H9 (cell line): ENCODE results near the gene KAT8. TPM values are rescaled to one million over a fixed set of nuclear protein-coding genes. Genes with fewer than 3 reads are reported as not detected.

Source experiments
- DNase-seq: peaks from one replicate; pipeline ENCODE4 v3.0.0-alpha.2; 2017
- H2AFZ ChIP-seq: one replicate; pipeline ENCODE4 v1.6.1; 2013; ENCODE audit warnings: mild to moderate bottlenecking, low read length, control low read depth, moderate library complexity
- H2AK5ac ChIP-seq: 2 replicates; pipeline ENCODE4 v1.6.1; 2013; ENCODE audit warnings: low read length, control low read depth, mixed read lengths; ENCODE audit not compliant: insufficient read length
- H2BK120ac ChIP-seq: one replicate; pipeline ENCODE4 v1.6.1; 2013; ENCODE audit warnings: low read depth, mild to moderate bottlenecking, low read length, control low read depth, inconsistent platforms; ENCODE audit not compliant: poor library complexity, severe bottlenecking
- H2BK12ac ChIP-seq: 2 replicates; pipeline ENCODE4 v1.6.1; 2013; ENCODE audit warnings: low read length, control low read depth, mixed read lengths, low read depth; ENCODE audit not compliant: insufficient read length
- H2BK15ac ChIP-seq: 2 replicates; pipeline ENCODE4 v1.6.1; 2013; ENCODE audit warnings: low read depth, low read length, control low read depth
- H2BK20ac ChIP-seq: one replicate; pipeline ENCODE4 v1.6.1; 2013; ENCODE audit warnings: low read depth, mild to moderate bottlenecking, low read length, control low read depth, inconsistent platforms; ENCODE audit not compliant: poor library complexity, severe bottlenecking
- H2BK5ac ChIP-seq: 2 replicates; pipeline ENCODE4 v1.6.1; 2013; ENCODE audit warnings: low read length, control low read depth, mixed read lengths; ENCODE audit not compliant: insufficient read length
- H3K14ac ChIP-seq: 2 replicates; pipeline ENCODE4 v1.6.1; 2013; ENCODE audit warnings: low read length, control low read depth; ENCODE audit not compliant: insufficient read depth
- H3K18ac ChIP-seq: 2 replicates; pipeline ENCODE4 v1.6.1; 2013; ENCODE audit warnings: low read depth, mild to moderate bottlenecking, mixed read lengths, low read length, control low read depth; ENCODE audit not compliant: insufficient read length
- H3K23ac ChIP-seq: 2 replicates; pipeline ENCODE4 v1.6.1; 2013; ENCODE audit warnings: low read length, control low read depth, mixed read lengths, low read depth; ENCODE audit not compliant: insufficient read length
- H3K23me2 ChIP-seq: 2 replicates; pipeline ENCODE4 v1.6.1; 2013; ENCODE audit warnings: low read depth, mild to moderate bottlenecking, mixed read lengths, low read length, control low read depth; ENCODE audit not compliant: insufficient read length, poor library complexity, severe bottlenecking
- H3K27ac ChIP-seq: 2 replicates; pipeline ENCODE4 v1.5.1; 2013; ENCODE audit warnings: low read length, control low read depth, mixed read lengths, low read depth; ENCODE audit not compliant: insufficient read length
- H3K27me3 ChIP-seq: 2 replicates; pipeline ENCODE4 v1.6.1; 2013; ENCODE audit warnings: low read length, control low read depth, inconsistent platforms; ENCODE audit not compliant: insufficient read depth
- H3K4ac ChIP-seq: 2 replicates; pipeline ENCODE4 v1.6.1; 2013; ENCODE audit warnings: low read depth, mild to moderate bottlenecking, control low read depth, inconsistent platforms, low read length, moderate library complexity
- H3K4me1 ChIP-seq: 2 replicates; pipeline ENCODE4 v1.6.1; 2013; ENCODE audit warnings: low read length, control low read depth, inconsistent platforms; ENCODE audit not compliant: insufficient read depth
- H3K4me2 ChIP-seq: 2 replicates; pipeline ENCODE4 v1.6.1; 2013; ENCODE audit warnings: low read length, control low read depth, mixed read lengths; ENCODE audit not compliant: insufficient read length, insufficient read depth
- H3K56ac ChIP-seq: 2 replicates; pipeline ENCODE4 v1.6.1; 2013; ENCODE audit warnings: low read depth, mild to moderate bottlenecking, mixed read lengths, low read length, control low read depth; ENCODE audit not compliant: insufficient read length
- H3K79me1 ChIP-seq: 2 replicates; pipeline ENCODE4 v1.6.1; 2013; ENCODE audit warnings: low read depth, mild to moderate bottlenecking, moderate library complexity, low read length, control low read depth, inconsistent platforms; ENCODE audit not compliant: insufficient read depth, poor library complexity, severe bottlenecking
- H3K79me2 ChIP-seq: 2 replicates; pipeline ENCODE4 v1.6.1; 2013; ENCODE audit warnings: low read length, control low read depth, inconsistent platforms; ENCODE audit not compliant: insufficient read depth
- H3K9ac ChIP-seq: 2 replicates; pipeline ENCODE4 v1.6.1; 2013; ENCODE audit warnings: low read length, control low read depth, mixed read lengths; ENCODE audit not compliant: insufficient read length; ENCODE audit errors: extremely low read depth
- H3K9me3 ChIP-seq: one replicate; pipeline ENCODE4 v1.6.1; 2013; ENCODE audit warnings: low read depth, low read length, inconsistent platforms; ENCODE audit not compliant: control insufficient read depth
- H3T11ph ChIP-seq: one replicate; pipeline ENCODE4 v1.6.1; 2013; ENCODE audit warnings: mild to moderate bottlenecking, low read length, control low read depth, inconsistent platforms
- H4K20me1 ChIP-seq: one replicate; pipeline ENCODE4 v1.6.1; 2013; ENCODE audit not compliant: control insufficient read depth, insufficient read length, insufficient read depth
- H4K5ac ChIP-seq: 2 replicates; pipeline ENCODE4 v1.6.1; 2013; ENCODE audit warnings: low read depth, mild to moderate bottlenecking, mixed read lengths, low read length, control low read depth; ENCODE audit not compliant: insufficient read length
- H4K8ac ChIP-seq: replicated peaks from 2 replicates; pipeline ENCODE4 v1.6.1; 2013; ENCODE audit warnings: low read length, control low read depth, mixed read lengths, low read depth; ENCODE audit not compliant: insufficient read length
- H4K91ac ChIP-seq: 2 replicates; pipeline ENCODE4 v1.6.1; 2013; ENCODE audit warnings: low read depth, mild to moderate bottlenecking, moderate library complexity, mixed read lengths, low read length, control low read depth; ENCODE audit not compliant: insufficient read length
- H3K27ac Mint-ChIP-seq, 3 experiments: 2 replicates in 2 of 3; 3 replicates in 1 of 3; pipeline ENCODE4 v1.8.0; 2020 to 2021; ENCODE audit warnings: mixed read lengths in 3 of 3, mild to moderate bottlenecking in 1 of 3, moderate library complexity in 1 of 3
- H3K27me3 Mint-ChIP-seq: 2 replicates; pipeline ENCODE4 v1.8.0; 2021; ENCODE audit warnings: low read depth, mild to moderate bottlenecking, moderate library complexity, mixed read lengths
- H3K36me3 Mint-ChIP-seq, 3 experiments: 2 replicates in 2 of 3; 3 replicates in 1 of 3; pipeline ENCODE4 v1.8.0; 2020 to 2021; ENCODE audit warnings: low read depth in 3 of 3, mixed read lengths in 3 of 3; ENCODE audit not compliant: insufficient read depth in 1 of 3
- H3K4me1 Mint-ChIP-seq, 2 experiments: 2 replicates each; pipeline ENCODE4 v1.8.0; 2020; ENCODE audit warnings: mixed read lengths in 2 of 2
- H3K4me3 Mint-ChIP-seq, 2 experiments: 2 replicates in 1 of 2; 3 replicates in 1 of 2; pipeline ENCODE4 v1.8.0; 2020 to 2021; ENCODE audit warnings: mild to moderate bottlenecking in 2 of 2, mixed read lengths in 2 of 2, moderate library complexity in 1 of 2
- H3K9me3 Mint-ChIP-seq, 2 experiments: 2 replicates in 1 of 2; 3 replicates in 1 of 2; pipeline ENCODE4 v1.8.0; 2020; ENCODE audit warnings: mild to moderate bottlenecking in 2 of 2, mixed read lengths in 2 of 2, moderate library complexity in 1 of 2
- CTCF ChIP-seq: fragments of 200-600 bp; sonication (generic); conservative IDR thresholded peaks from 3 replicates; pipeline ENCODE4 v1.8.0; 2021; ENCODE audit warnings: antibody characterized with exemption, mild to moderate bottlenecking
- WGBS: extraction: QIAGEN DNeasy Blood & Tissue Kit; methylation state at CpG from one replicate; pipeline ENCODE4 v1.1.7; 2013; ENCODE audit warnings: missing lambda C conversion rate, low lambda C conversion rate, mixed read lengths; ENCODE audit not compliant: insufficient read length; ENCODE audit errors: extremely low coverage; 5-methylcytosine and 5-hydroxymethylcytosine counted together
- total RNA-seq: library from RNA; stranded (reverse); gene quantifications from 2 replicates; pipeline ENCODE4 v1.2.1, GENCODE V29; 2021

KAT8 gene
- total RNA-seq, 1 experiment from 2014 or later, result 52.1 TPM

- Histone ChIP-seq H3K27ac (no peak overlapping the region), H4K91ac (no peak overlapping the region), H3K4ac (no peak overlapping the region), H3K27me3 (no peaks in the 10 kb centered on the region), H2AFZ (no peak overlapping the region), H3K9me3 (no peaks in the 10 kb centered on the region), H4K5ac (no peak overlapping the region), H2BK20ac (no peak overlapping the region), H3K4me1 (peaks cover 2% of the 10 kb centered on the region; the same call in 1 of the 2 replicates), H2AK5ac (no peak overlapping the region), H3K23me2 (peaks cover 11% of the 10 kb centered on the region), H3K9ac (no peak overlapping the region), H2BK12ac (no peak overlapping the region), H2BK5ac (no peak overlapping the region), H3K23ac (no peak overlapping the region), H4K20me1 (peaks cover 3% of the 10 kb centered on the region), H3K56ac (no peak overlapping the region), H2BK15ac (no peak overlapping the region), H3K79me1 (peaks cover 2% of the 10 kb centered on the region), H3K18ac (no peak overlapping the region), H4K8ac (no peak overlapping the region), H3K4me2 (no peak overlapping the region), H2BK120ac (no peak overlapping the region), H3K79me2 (peaks cover 2% of the 10 kb centered on the region; the same call in 1 of the 2 replicates), H3T11ph (no peak overlapping the region), H3K14ac (no peak overlapping the region)
- TF ChIP-seq CTCF, result no peak
- Mint-ChIP-seq H3K27ac (no peak overlapping the region), H3K4me3 (peak overlapping the region; percentile 92 to 99; a peak in 4 of 5 replicates), H3K9me3 (no peaks in the 10 kb centered on the region; a peak in 1 of 5 replicates), H3K4me1 (peaks cover 9 to 15% of the 10 kb centered on the region in 2 experiments), H3K27me3 (no peaks in the 10 kb centered on the region; the same call in 1 of the 2 replicates), H3K36me3 (peaks cover 5 to 22% (median 22%) of the 10 kb centered on the region in 3 experiments; a peak in 6 of 7 replicates)
- no CpG with 5 or more reads among the region's 5 CpGs for WGBS
- no peak for DNase-seq
Measured at GRCh38 chr16:31092330-31092729, 25.1 kb upstream of the KAT8 start.
